T-helper 22 cell (primary cell): ENCODE measurements around the gene ARHGAP22.

Experiments used
- DNase-seq: peaks from one replicate; pipeline ENCODE4 v3.0.0-alpha.2; 2020; ENCODE audit warnings: low read depth

Gene ARHGAP22

GRCh38 chr10:48587819-48588218 is 17.1 kb downstream of the ARHGAP22 start:
- DNase-seq = no peak

- DNase-seq = no peak
Measured at GRCh38 chr10:48587101-48587500, 17.8 kb downstream of the ARHGAP22 start.

GRCh38 chr10:48582970-48583369 is 21.9 kb downstream of the ARHGAP22 start:
- no peak for DNase-seq

DNA sequence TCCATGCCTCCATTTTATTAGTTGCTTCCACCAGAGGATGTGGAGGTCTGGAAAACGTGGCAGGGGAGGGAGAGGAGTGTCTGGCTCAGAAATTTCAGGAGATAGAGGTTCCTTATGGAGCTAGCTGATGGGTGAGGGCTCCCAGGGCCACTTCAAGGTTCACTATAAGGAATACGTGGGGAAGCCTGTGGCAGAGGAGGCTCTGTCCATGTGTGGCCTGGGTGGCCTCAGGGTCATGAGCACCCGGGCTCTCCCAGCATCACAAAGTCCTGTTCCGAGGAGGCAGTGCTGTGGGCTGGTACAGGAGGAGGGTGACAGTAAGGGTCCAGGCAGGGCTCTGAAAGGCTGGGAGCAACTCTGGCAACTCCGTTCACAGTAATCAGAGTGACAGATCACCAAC is 24.6 kb downstream of the ARHGAP22 start:
- DNase-seq = no peak

- no peak for DNase-seq
Measured at GRCh38 chr10:48579251-48579960, 25.5 kb downstream of the ARHGAP22 start.

- DNase-seq = no peak
Measured at GRCh38 chr10:48577158-48577557, 27.7 kb downstream of the ARHGAP22 start.

DNA sequence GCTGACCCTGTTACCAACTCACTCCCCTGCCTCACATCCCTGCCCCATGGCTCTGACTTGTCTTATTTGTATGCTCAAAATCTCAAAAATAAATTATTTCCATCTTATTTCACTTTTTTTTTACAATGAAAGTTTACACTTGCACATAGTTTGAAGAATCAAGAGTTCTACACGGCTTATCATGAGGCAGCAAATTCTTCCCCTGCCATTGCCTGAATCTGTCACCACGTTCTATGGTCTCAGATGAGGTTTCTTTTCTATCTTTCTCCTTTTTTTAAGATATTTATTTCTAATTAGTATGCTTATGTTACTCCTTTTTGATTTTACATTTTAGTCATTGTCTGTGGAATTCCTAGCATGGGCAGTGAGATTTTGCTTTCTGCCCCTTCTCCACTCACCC is 28.4 kb downstream of the ARHGAP22 start:
- DNase-seq = no peak

DNA sequence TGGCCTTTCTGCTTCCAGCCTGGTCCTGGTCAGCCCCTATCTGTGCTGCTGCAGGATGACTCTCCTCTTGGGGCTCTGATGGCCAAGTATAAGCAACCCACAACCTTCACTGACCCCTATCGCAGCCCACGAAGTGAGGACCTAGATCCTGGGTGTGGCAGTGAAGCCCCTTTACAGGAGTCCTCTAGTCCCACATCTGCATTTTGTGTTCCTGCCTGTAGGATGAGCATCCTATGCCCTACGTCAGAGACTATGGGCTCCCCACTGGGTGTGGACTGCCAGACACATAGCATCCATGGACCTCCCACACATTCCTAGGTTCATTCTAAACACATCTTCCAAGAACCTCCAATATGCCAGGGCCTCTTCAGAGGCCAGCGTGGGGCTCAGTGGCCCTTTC is 29.0 kb downstream of the ARHGAP22 start:
- no peak for DNase-seq

DNA sequence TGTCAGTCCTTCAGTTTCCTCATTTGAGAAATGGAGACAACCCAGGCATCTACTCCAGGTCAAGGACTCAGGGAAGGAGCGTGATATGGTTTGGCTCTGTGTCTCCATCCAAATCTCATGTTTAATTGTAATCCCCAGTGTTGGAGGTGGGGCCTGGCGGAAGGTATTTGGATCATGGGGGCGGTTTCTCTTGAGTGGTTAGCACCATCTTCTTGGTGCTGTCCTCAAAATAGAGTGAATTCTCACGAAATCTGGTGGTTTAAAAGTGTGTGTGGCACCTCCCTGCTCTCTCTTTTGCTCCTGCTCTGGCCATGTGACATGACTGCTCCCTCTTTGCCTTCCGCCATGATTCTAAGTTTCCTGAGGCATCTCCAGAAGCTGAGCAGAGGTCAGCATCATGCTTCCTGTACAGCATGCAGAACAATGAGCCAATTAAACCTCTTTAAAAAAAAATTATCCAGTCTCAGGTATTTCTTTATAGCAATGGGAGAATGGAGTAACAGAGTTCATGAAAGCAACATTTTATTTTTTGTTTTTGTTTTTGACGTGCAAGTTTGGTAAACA is 30.0 kb downstream of the ARHGAP22 start:
- DNase-seq = no peak

DNA sequence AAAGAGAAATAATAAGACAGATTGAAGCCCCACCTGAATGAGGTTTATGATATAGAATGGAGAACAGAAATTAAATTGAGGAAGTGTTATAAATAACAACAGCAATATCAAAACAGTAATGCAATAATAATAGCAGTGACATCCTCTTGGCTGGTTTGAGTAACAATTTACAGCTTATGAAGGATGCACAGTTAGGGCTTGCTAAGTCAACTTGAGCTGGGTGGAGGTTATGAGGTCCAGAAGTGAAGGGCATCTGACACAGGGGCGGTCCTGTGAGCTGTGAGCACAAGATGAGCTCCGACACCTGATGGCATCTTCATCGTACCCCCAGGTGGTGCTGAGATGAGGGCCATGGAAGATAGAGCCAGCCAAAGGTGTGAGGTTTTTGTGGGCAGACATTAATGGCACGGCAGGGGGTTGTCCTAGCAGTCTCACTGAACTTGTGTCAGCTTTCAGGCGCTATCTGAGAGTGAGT is 30.5 kb downstream of the ARHGAP22 start:
- no peak for DNase-seq

DNA sequence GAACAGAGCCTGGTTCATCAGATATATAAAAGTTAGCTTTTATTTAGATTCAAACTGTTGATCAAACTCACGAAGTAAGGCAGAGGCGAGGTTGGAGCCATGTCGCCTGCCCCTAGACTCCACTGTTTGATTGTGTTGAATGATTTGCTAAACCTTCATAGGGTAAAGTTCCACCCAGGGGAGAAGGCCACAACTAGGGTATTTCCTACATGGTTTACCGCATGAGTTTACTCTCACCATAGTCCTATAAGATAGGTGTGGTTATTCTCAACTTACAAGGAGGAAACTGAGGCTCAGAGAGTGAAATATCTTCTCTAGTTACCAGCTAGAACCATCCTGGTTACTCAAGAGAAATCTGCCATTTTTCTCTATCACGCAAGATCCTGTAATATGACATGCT is 31.8 kb downstream of the ARHGAP22 start:
- DNase-seq = no peak

DNA sequence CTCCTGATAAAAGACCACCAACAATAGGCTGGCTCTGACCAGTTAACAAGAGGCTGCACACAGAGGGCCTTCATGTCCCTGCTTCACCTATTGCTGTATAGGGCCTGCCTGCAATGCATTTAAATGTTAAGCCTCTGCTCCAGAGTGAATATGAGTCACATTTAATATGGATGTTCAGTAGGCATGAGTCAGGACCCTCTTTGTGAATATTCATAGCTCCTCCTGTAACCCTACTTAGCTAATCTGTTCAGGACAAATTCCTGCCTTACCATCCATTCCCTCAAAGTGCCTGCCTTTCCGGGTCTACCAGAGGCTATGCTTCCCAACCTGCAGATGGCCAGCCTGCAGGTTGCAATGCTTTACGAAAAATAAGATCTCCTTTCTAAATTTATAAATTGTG is 32.5 kb downstream of the ARHGAP22 start:
- DNase-seq = no peak

- DNase-seq = no peak
Measured at GRCh38 chr10:48568546-48568945, 36.3 kb downstream of the ARHGAP22 start.

GRCh38 chr10:48568131-48568530 is 36.7 kb downstream of the ARHGAP22 start:
- no peak for DNase-seq

DNA sequence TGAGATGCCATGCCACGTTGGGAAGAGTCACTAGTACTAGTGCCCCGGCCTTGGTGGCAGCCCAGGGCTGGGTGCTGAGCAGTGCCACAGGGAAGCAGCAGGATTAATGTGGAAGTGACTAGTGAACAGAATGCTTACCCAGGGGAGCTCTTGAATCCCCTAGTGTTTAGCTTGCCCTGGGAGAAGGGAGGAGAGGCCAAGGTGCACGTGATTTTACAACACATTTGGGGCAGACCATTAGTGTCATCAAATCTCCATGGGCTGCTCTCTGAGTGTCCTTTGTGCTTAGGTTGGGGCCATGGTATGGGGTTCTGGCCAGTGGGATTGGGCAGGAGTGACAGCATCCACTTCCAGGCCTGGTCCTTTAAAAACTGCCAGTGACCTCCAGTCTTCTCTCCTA is 37.5 kb downstream of the ARHGAP22 start:
- DNase-seq = no peak

- DNase-seq = no peak
Measured at GRCh38 chr10:48564466-48565160, 40.3 kb downstream of the ARHGAP22 start.

DNA sequence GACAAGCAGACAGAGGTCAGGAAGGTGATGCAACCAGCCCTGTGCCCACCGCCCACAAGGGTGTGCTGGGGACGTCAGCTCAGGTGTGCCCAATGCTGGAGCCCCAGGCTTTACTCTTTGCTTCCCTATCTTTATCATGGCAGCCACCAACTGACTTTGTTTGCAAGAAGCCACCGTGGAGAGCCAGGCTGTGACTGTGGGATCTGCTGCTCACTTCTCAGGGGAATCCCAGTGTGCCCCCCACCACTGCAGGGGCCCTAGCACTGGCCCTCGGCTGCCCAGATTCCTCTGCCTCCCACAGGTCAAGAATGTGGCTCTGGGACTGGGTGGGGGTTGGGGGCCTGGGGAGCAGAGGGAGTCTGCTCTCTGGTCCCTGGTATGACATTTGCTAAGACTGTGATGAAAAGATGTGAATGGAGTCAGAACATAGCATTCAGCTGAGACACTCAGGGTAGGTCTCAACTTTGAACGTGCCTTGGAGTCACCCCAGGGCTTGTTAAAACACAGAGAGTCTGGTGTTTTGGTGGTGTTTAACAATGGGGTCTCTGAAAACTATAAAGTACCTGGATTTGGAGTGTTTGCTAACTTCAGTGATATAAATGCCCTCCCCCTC is 47.3 kb downstream of the ARHGAP22 start:
- no peak for DNase-seq

GRCh38 chr10:48556713-48557112 is 48.2 kb downstream of the ARHGAP22 start:
- DNase-seq = no peak

- DNase-seq = no peak
Measured at GRCh38 chr10:48556065-48556464, 48.8 kb downstream of the ARHGAP22 start.

DNA sequence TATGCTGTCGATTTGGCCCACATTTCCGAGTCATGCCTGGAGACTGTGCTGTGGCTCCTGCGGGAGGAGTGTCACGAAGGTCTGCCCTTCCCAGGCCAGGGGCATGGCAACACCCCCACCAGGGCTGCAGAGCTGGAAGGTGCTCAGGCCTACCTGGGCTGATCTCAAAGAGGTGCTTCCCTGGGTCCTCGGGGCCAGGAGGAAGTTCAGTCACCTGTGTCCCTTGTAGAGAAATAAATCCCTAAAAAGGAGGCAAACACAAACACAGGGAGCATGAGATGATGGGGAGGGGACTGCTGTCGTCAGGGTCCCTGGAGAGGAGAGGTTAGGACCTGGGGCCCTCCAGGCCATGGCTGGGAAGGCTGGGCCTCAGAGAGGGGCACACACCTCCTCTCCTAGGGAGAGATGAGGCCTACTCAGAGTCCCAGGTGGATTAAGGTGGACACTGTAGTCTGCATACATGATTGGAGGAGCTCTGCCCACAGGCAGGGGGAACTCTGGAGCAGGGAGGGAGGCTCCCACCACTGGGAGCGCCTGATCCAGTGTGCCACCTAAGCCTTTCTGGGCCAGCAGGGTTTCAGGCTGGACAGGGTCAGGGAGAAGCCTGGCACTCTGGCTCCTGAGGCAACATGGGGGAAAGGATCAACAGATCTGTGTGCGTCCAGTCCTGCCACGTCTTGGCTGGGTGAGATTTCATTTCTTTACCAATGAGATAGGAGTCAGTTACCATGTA is 49.4 kb downstream of the ARHGAP22 start:
- no peak for DNase-seq

- DNase-seq = no peak
Measured at GRCh38 chr10:48554656-48555055, 50.2 kb downstream of the ARHGAP22 start.

- no peak for DNase-seq
Measured at GRCh38 chr10:48554246-48554645, 50.6 kb downstream of the ARHGAP22 start.
